Measurements from ENCODE around the gene TMEM272. TPM values are rescaled to one million over a fixed set of nuclear protein-coding genes. Genes with fewer than 3 reads are reported as not detected.

The TMEM272 gene
- total RNA-seq, 6 donors from 2014 or later = 0.13 to 0.44 (median 0.17) TPM; not detected in 3

DNA sequence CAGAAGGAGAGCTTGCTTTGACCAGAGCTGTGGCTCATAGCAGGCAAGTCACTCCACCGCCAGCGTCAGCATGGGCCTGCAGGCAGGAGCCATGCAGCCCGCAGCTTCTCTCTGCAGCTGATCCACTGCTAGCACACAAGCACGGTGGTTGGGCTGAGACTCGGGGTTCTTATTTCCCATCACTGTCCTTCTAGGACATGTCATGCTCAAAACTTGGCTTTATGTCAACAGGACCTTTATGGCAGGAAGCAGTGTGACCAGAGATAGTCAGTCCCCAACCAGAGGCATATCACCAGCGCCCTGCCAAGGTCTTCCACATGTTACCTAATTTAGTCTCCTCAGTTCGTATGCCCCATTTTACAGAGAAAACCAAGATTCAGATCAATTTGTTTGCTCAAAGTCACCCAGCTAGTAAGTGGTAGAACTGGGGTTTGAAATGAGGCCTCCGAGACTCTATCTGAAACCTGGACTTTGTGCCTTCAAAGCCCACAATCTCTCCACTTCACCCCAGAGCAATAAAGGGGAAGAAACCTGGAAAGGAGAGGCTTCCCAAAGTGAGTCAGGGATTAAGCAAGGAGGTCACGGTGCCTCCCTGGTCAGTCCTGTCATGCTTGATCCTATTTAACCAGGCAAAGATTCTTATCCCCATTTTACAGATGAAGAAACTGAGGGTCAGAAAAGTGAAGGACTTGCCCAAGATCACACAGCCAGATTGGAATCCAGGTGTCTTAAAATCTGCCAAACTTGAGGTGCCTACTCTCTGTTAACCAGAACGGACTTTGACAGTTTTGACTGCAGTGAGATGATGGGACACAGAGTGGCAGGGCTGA, 5.1 kb downstream of the TMEM272 start:
- DNase-seq = no peak
- no peak for TF ChIP-seq EP300 (IDR thresholded peaks at IDR 0.05)
- no peak for TF ChIP-seq POLR2AphosphoS5 (IDR thresholded peaks at IDR 0.05)
- TF ChIP-seq, protein P1, sequence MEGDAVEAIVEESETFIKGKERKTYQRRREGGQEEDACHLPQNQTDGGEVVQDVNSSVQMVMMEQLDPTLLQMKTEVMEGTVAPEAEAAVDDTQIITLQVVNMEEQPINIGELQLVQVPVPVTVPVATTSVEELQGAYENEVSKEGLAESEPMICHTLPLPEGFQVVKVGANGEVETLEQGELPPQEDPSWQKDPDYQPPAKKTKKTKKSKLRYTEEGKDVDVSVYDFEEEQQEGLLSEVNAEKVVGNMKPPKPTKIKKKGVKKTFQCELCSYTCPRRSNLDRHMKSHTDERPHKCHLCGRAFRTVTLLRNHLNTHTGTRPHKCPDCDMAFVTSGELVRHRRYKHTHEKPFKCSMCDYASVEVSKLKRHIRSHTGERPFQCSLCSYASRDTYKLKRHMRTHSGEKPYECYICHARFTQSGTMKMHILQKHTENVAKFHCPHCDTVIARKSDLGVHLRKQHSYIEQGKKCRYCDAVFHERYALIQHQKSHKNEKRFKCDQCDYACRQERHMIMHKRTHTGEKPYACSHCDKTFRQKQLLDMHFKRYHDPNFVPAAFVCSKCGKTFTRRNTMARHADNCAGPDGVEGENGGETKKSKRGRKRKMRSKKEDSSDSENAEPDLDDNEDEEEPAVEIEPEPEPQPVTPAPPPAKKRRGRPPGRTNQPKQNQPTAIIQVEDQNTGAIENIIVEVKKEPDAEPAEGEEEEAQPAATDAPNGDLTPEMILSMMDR (IDR thresholded peaks at IDR 0.05) = no peak
- no peak for TF ChIP-seq POLR2A (IDR thresholded peaks at IDR 0.05)
- ATAC-seq (ENCODE audit: low FRiP score in 2 of 2) = no peak
- Histone ChIP-seq H3K27ac (no peak overlapping the region), H3K4me3 (no peak overlapping the region), H3K27me3 (no peaks in the 10 kb centered on the region), H3K4me1 (peaks cover under 1 to 3% (median 1%) of the 10 kb centered on the region in 4 donors), H3K36me3 (no peaks in the 10 kb centered on the region), H3K9me3 (no peaks in the 10 kb centered on the region)
- 78 to 82% methylated on average over 6 to 10 of the region's 10 CpGs for WGBS, 2 donors

DNA sequence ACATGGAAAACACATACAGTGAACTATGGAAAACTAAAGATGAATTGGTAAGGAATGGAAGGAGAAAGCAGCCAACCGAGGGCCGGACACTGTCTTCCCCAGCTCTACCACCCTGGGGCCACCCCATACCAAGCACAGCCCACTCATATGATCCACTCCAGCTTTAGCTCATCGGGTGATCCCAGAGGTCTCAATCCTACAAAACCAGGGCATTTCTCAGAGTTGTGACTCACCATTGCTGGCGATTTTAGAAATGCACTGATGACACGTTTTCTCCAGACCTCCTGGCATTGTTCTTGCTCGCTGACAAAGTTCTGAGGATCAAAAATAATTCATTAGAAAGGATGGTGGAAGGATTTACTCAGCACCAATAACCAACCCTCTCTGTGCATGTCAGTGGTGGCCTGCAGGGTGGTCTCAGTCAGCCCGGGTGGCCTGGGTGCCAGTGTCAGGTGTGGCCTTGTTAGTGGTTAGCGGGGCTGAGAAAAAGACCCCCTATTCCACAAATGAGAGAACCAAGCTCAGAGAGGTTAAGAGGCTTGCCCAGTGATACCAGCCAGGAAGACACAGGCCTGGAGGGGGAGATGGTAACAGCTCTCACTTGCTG, 6.6 kb downstream of the TMEM272 start:
- 93 to 94% methylated on average over 8 of the region's 8 CpGs for WGBS, 2 donors
- H3K9me3 ChIP-seq = no peaks in the 10 kb centered on the region
- H3K4me1 ChIP-seq = no peaks in the 10 kb centered on the region
- no peak for ATAC-seq (ENCODE audit: low FRiP score in 2 of 2)
- H3K4me3 ChIP-seq = no peak overlapping the region
- DNase-seq = no peak
- no peaks in the 10 kb centered on the region for H3K36me3 ChIP-seq
- no peak for TF ChIP-seq POLR2A (IDR thresholded peaks at IDR 0.05)
- no peak for TF ChIP-seq EP300 (IDR thresholded peaks at IDR 0.05)
- TF ChIP-seq POLR2AphosphoS5 (IDR thresholded peaks at IDR 0.05) = no peak
- TF ChIP-seq, protein P1 (IDR thresholded peaks at IDR 0.05) = no peak
- no peaks in the 10 kb centered on the region for H3K27me3 ChIP-seq
- H3K27ac ChIP-seq = peak overlapping the region in 3 of 4 donors; percentile 33 to 76 (median 69)

DNA sequence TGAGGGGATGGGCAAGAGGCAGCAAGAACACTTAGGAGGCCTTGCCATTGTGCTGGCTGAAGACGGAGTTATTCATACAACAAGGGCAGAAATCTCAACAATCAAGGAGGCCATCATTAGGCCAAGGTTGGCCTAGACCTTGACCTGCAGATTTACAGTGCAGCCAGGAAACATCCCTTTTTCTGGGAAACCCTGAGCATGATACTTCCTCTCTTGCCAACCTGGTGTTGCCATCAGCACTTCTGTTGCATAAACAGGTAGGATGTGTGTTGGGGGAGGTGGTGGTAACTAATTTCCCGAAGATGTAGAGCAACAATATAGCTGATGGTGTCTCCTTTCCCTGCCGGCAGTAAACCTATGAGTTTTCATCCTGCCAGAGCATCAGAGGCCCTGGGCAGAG, 8.0 kb downstream of the TMEM272 start:
- peaks cover 0 to 5% (median 1%) of the 10 kb centered on the region in 4 donors for H3K4me1 ChIP-seq
- H3K9me3 ChIP-seq = no peaks in the 10 kb centered on the region
- ATAC-seq (ENCODE audit: low FRiP score in 2 of 2) = no peak
- 81 to 92% methylated on average over 3 of the region's 3 CpGs for WGBS, 2 donors
- no peak for TF ChIP-seq POLR2A (IDR thresholded peaks at IDR 0.05)
- TF ChIP-seq, protein P1 (IDR thresholded peaks at IDR 0.05) = no peak
- H3K4me3 ChIP-seq = no peak overlapping the region
- peak overlapping the region in 3 of 4 donors; percentile 23 to 76 (median 69) for H3K27ac ChIP-seq
- DNase-seq = no peak
- H3K27me3 ChIP-seq = no peaks in the 10 kb centered on the region
- H3K36me3 ChIP-seq = no peaks in the 10 kb centered on the region

DNA sequence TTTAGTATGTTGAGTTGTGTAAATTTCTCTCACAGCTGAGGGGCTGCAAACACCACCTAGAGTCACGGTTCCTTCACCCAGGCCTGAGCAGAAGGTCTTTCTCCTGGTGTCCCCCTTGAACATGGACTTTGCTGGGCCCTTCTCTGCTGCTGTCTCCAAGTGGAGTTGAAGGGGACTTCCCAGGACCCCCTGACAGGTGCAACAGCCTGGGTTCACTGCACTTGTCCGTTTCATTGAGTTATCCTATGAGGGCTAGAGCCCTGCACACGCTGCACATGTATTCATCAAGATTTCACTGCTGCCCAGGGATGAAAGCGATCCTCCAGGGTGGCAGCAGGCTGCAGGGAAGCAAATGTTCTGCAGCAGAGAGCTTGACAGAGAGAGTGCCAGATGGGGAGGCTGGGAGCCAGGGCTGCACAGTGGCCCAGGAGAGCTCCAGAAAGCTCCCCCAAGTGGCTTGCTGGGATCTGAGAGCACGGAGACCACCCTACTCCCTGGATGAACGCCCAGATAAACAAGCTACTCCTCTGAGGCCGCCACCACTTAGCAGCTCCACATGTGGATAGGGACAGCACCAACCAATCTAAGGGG, 10.3 kb downstream of the TMEM272 start:
- WGBS, 2 donors = 64 to 77% methylated on average over 7 of the region's 7 CpGs
- no peak for TF ChIP-seq POLR2A (IDR thresholded peaks at IDR 0.05)
- no peak for TF ChIP-seq EP300 (IDR thresholded peaks at IDR 0.05)
- no peak for TF ChIP-seq POLR2AphosphoS5 (IDR thresholded peaks at IDR 0.05)
- TF ChIP-seq, protein P1 (IDR thresholded peaks at IDR 0.05) = no peak
- ATAC-seq (ENCODE audit: low FRiP score in 2 of 2) (no peak), DNase-seq (no peak)
- Histone ChIP-seq H3K4me3 (no peak overlapping the region), H3K27me3 (no peaks in the 10 kb centered on the region), H3K9me3 (no peaks in the 10 kb centered on the region), H3K4me1 (peaks cover 0 to 5% (median 1%) of the 10 kb centered on the region in 4 donors), H3K27ac (no peak overlapping the region), H3K36me3 (no peaks in the 10 kb centered on the region)
